Measurements from ENCODE around the gene STAG1. TPM values are rescaled to one million over a fixed set of nuclear protein-coding genes. Genes with fewer than 3 reads are reported as not detected.
A peak's percentile ranks its signal among the peaks of the same experiment; 100 is the strongest.

The STAG1 gene
- total and polyA plus RNA-seq, 9 donors: 18.7 to 66.3 (median 55.8) TPM

GRCh38 chr3:136350132-136350531, 402.0 kb downstream of the STAG1 start:
- Histone ChIP-seq H3K36me3 (no peaks in the 10 kb centered on the region), H3K9me3 (no peaks in the 10 kb centered on the region), H3K4me3 (no peak overlapping the region), H3K27me3 (no peaks in the 10 kb centered on the region), H3K4me1 (ENCODE audit: insufficient read depth) (no peaks in the 10 kb centered on the region), H3K27ac (peak overlapping the region in 1 of 2 donors; percentile 24)
- WGBS, 3 donors: 55 to 71% (median 69%) methylated on average over 1 of the region's 1 CpG
- no peak for TF ChIP-seq CTCF (IDR thresholded peaks at IDR 0.05)
- no peak for TF ChIP-seq EP300 (IDR thresholded peaks at IDR 0.05)
- TF ChIP-seq POLR2A (IDR thresholded peaks at IDR 0.05): no peak
- peak; percentile 58 to 71 (median 66) for DNase-seq
- intact Hi-C loops (cut with DNase I): no loop called here

GRCh38 chr3:136346486-136346885, 405.7 kb downstream of the STAG1 start:
- no peak overlapping the region for H3K4me3 ChIP-seq
- DNase-seq: no peak
- 75 to 97% (median 91%) methylated on average over 5 of the region's 5 CpGs for WGBS, 3 donors
- intact Hi-C loops (cut with DNase I): no loop called here
- H3K27ac ChIP-seq: no peak overlapping the region
- H3K4me1 ChIP-seq (ENCODE audit: insufficient read depth): no peaks in the 10 kb centered on the region
- H3K27me3 ChIP-seq: no peaks in the 10 kb centered on the region
- H3K9me3 ChIP-seq: no peaks in the 10 kb centered on the region
- TF ChIP-seq EP300 (IDR thresholded peaks at IDR 0.05): no peak
- no peak for TF ChIP-seq CTCF (IDR thresholded peaks at IDR 0.05)
- no peak for TF ChIP-seq POLR2A (IDR thresholded peaks at IDR 0.05)
- H3K36me3 ChIP-seq: no peaks in the 10 kb centered on the region

- no peaks in the 10 kb centered on the region for H3K36me3 ChIP-seq
- WGBS, 3 donors: 59 to 66% (median 63%) methylated on average over 5 of the region's 5 CpGs
- DNase-seq: peak; percentile 34 to 72 (median 56)
These were observed 408.2 kb downstream of the STAG1 start for GRCh38 chr3:136343873-136344555.

GRCh38 chr3:136343446-136343845, 408.7 kb downstream of the STAG1 start:
- Histone ChIP-seq H3K27me3 (no peaks in the 10 kb centered on the region), H3K9me3 (no peaks in the 10 kb centered on the region), H3K27ac (no peak overlapping the region), H3K36me3 (no peaks in the 10 kb centered on the region), H3K4me3 (no peak overlapping the region), H3K4me1 (ENCODE audit: insufficient read depth) (no peaks in the 10 kb centered on the region)
- DNase-seq: no peak
- TF ChIP-seq CTCF (IDR thresholded peaks at IDR 0.05) (no peak), POLR2A (IDR thresholded peaks at IDR 0.05) (no peak), EP300 (IDR thresholded peaks at IDR 0.05) (no peak)
- intact Hi-C loops (cut with DNase I): no loop called here
- WGBS, 3 donors: 51 to 79% (median 58%) methylated on average over 2 of the region's 2 CpGs

More at GRCh38 chr3:136343873-136344555, 408.2 kb downstream of the STAG1 start:
- Histone ChIP-seq H3K4me3 (no peak overlapping the region), H3K27ac (no peak overlapping the region), H3K4me1 (ENCODE audit: insufficient read depth) (no peaks in the 10 kb centered on the region), H3K27me3 (no peaks in the 10 kb centered on the region), H3K9me3 (no peaks in the 10 kb centered on the region)
- TF ChIP-seq EP300 (IDR thresholded peaks at IDR 0.05) (no peak), CTCF (IDR thresholded peaks at IDR 0.05) (no peak), POLR2A (IDR thresholded peaks at IDR 0.05) (no peak)
- intact Hi-C loops (cut with DNase I): no loop called here
